Neural cell (in vitro differentiated cells): ENCODE data around the gene PACS2. TPM values are rescaled to one million over a fixed set of nuclear protein-coding genes. Genes with fewer than 3 reads are reported as not detected.

Experiments
- H2AFZ ChIP-seq: fragments of 200-600, 300-800 bp; sonication (generic), shearing (Covaris generic); 2 replicates; pipeline ENCODE4 v1.6.0; 2014; ENCODE audit warnings: low read depth, mild to moderate bottlenecking, antibody characterized with exemption, low read length, moderate library complexity
- H3F3A ChIP-seq: fragments of 200-600 bp; shearing (Covaris generic); 2 replicates; pipeline ENCODE4 v1.6.1; 2016; ENCODE audit warnings: mild to moderate bottlenecking, moderate library complexity, mixed read lengths, antibody characterized with exemption, low read length; ENCODE audit not compliant: insufficient read depth, poor library complexity, severe bottlenecking
- H3K27ac ChIP-seq: fragments of 200-600, 300-800 bp; sonication (generic), shearing (Covaris generic); 2 replicates; pipeline ENCODE4 v1.5.1; 2014; ENCODE audit warnings: mild to moderate bottlenecking, low read length, moderate library complexity
- H3K27me3 ChIP-seq: fragments of 300-800, 200-600 bp; sonication (generic), shearing (Covaris generic); 2 replicates; pipeline ENCODE4 v1.6.0; 2014; ENCODE audit warnings: mild to moderate bottlenecking, low read depth, low read length, moderate library complexity; ENCODE audit not compliant: insufficient read depth
- H3K36me3 ChIP-seq: fragments of 300-800, 200-600 bp; sonication (generic), shearing (Covaris generic); 2 replicates; pipeline ENCODE4 v1.5.1; 2014; ENCODE audit warnings: mild to moderate bottlenecking, antibody characterized with exemption, low read length, moderate library complexity; ENCODE audit not compliant: insufficient read depth
- H3K4me2 ChIP-seq: fragments of 300-800, 200-600 bp; sonication (generic), shearing (Covaris generic); 2 replicates; pipeline ENCODE4 v1.6.0; 2014; ENCODE audit warnings: mild to moderate bottlenecking, low read length
- H3K4me3 ChIP-seq: fragments of 300-800, 200-600 bp; sonication (generic), shearing (Covaris generic); 2 replicates; pipeline ENCODE4 v1.5.1; 2014; ENCODE audit warnings: mild to moderate bottlenecking, low read length, moderate library complexity
- H3K79me2 ChIP-seq: fragments of 200-600 bp; shearing (Covaris generic); replicated peaks from 2 replicates; pipeline ENCODE4 v1.6.0; 2014; ENCODE audit warnings: mild to moderate bottlenecking, low read length, moderate library complexity; ENCODE audit not compliant: insufficient read depth
- H3K9ac ChIP-seq: fragments of 300-800, 200-600 bp; sonication (generic), shearing (Covaris generic); 2 replicates; pipeline ENCODE4 v1.6.1; 2016; ENCODE audit warnings: mild to moderate bottlenecking, low read length, mixed read lengths
- H3K9me2 ChIP-seq: fragments of 200-600 bp; shearing (Covaris generic); 2 replicates; pipeline ENCODE4 v1.6.1; 2016; ENCODE audit warnings: mild to moderate bottlenecking, low read length, mixed read lengths; ENCODE audit not compliant: insufficient read depth
- H3K9me3 ChIP-seq: fragments of 200-600, 300-800 bp; sonication (generic), shearing (Covaris generic); 2 replicates; pipeline ENCODE4 v1.6.1; 2016; ENCODE audit warnings: mild to moderate bottlenecking, mixed run types, low read length, moderate library complexity, mixed read lengths
- H4K20me1 ChIP-seq: fragments of 200-600 bp; shearing (Covaris generic); 2 replicates; pipeline ENCODE4 v1.6.1; 2016; ENCODE audit warnings: mild to moderate bottlenecking, mixed run types; ENCODE audit not compliant: insufficient read depth
- CTCF ChIP-seq: fragments of 450-650 bp; IDR thresholded peaks from 2 replicates; pipeline ENCODE4 v1.5.1; 2014; ENCODE audit warnings: antibody characterized with exemption, mild to moderate bottlenecking, moderate library complexity; ENCODE audit not compliant: poor library complexity, severe bottlenecking
- EP300 ChIP-seq: fragments of 450-650 bp; conservative IDR thresholded peaks from 2 replicates; pipeline ENCODE4 v1.6.1; 2014; ENCODE audit warnings: antibody characterized with exemption, mild to moderate bottlenecking, moderate library complexity; ENCODE audit not compliant: poor library complexity, severe bottlenecking
- EZH2 ChIP-seq: fragments of 200-600, 300-800 bp; shearing (Covaris generic), sonication (generic); IDR thresholded peaks from 2 replicates; pipeline ENCODE4 v1.6.1; 2014; ENCODE audit warnings: antibody characterized with exemption, low read length, borderline replicate concordance, mild to moderate bottlenecking; ENCODE audit not compliant: insufficient read depth, poor library complexity, severe bottlenecking
- MXI1 ChIP-seq: fragments of 450-650 bp; conservative IDR thresholded peaks from 2 replicates; pipeline ENCODE4 v1.6.1; 2014; ENCODE audit warnings: antibody characterized with exemption, mild to moderate bottlenecking; ENCODE audit not compliant: poor library complexity, severe bottlenecking
- POLR2AphosphoS5 ChIP-seq: IDR thresholded peaks from 2 replicates; pipeline ENCODE4 v1.6.1; 2012
- RAD21 ChIP-seq: fragments of 450-650 bp; conservative IDR thresholded peaks from 2 replicates; pipeline ENCODE4 v1.6.1; 2014; ENCODE audit warnings: antibody characterized with exemption, mild to moderate bottlenecking, moderate library complexity
- REST ChIP-seq: IDR thresholded peaks from 2 replicates; pipeline ENCODE4 v1.6.1; 2012; ENCODE audit warnings: borderline replicate concordance
- SMC3 ChIP-seq: fragments of 450-650 bp; conservative IDR thresholded peaks from 2 replicates; pipeline ENCODE4 v1.6.1; 2014; ENCODE audit warnings: antibody characterized with exemption, mild to moderate bottlenecking, moderate library complexity; ENCODE audit not compliant: poor library complexity
- TAF1 ChIP-seq: IDR thresholded peaks from 2 replicates; pipeline ENCODE4 v1.6.1; 2012; ENCODE audit warnings: low read depth
- polyA plus RNA-seq: library from polyadenylated mRNA; depleted of rRNA; stranded (reverse); fragments of >200 nt; gene quantifications from 2 replicates; pipeline ENCODE4 v1.2.3, GENCODE V29; 2014

The PACS2 gene
- polyA plus RNA-seq, 1 donor from 2014 or later, result 77.7 TPM

GRCh38 chr14:105410642-105411016, 96.1 kb downstream of the PACS2 start:
- H3K36me3 ChIP-seq, result no peaks in the 10 kb centered on the region
- no peaks in the 10 kb centered on the region for H3K9me2 ChIP-seq
- no peak overlapping the region for H3K4me2 ChIP-seq
- no peaks in the 10 kb centered on the region for H3K79me2 ChIP-seq
- H3K9ac ChIP-seq, result no peak overlapping the region
- no peak overlapping the region for H2AFZ ChIP-seq
- TF ChIP-seq EP300 (no peak), SMC3 (no peak), POLR2AphosphoS5 (no peak), CTCF (no peak), TAF1 (no peak), REST (no peak), EZH2 (no peak), RAD21 (no peak), MXI1 (no peak)
- no peak overlapping the region for H3K4me3 ChIP-seq
- H3K27me3 ChIP-seq, result peaks cover 17% of the 10 kb centered on the region
- no peaks in the 10 kb centered on the region for H3F3A ChIP-seq
- no peaks in the 10 kb centered on the region for H3K9me3 ChIP-seq
- no peak overlapping the region for H3K27ac ChIP-seq
- H4K20me1 ChIP-seq, result no peaks in the 10 kb centered on the region

- no peaks in the 10 kb centered on the region for H3F3A ChIP-seq
- H3K9ac ChIP-seq, result no peak overlapping the region
- no peak overlapping the region for H3K4me3 ChIP-seq
- H3K36me3 ChIP-seq, result no peaks in the 10 kb centered on the region
- peaks cover 17% of the 10 kb centered on the region for H3K27me3 ChIP-seq
- H3K9me2 ChIP-seq, result no peaks in the 10 kb centered on the region
- H3K27ac ChIP-seq, result no peak overlapping the region
- H2AFZ ChIP-seq, result no peak overlapping the region
- no peaks in the 10 kb centered on the region for H4K20me1 ChIP-seq
- no peak overlapping the region for H3K4me2 ChIP-seq
- no peaks in the 10 kb centered on the region for H3K79me2 ChIP-seq
- no peaks in the 10 kb centered on the region for H3K9me3 ChIP-seq
- TF ChIP-seq REST (no peak), CTCF (no peak)
Measured at GRCh38 chr14:105411017-105411941, 96.7 kb downstream of the PACS2 start.
